ENCODE results near the gene CAMK2D.

DNA sequence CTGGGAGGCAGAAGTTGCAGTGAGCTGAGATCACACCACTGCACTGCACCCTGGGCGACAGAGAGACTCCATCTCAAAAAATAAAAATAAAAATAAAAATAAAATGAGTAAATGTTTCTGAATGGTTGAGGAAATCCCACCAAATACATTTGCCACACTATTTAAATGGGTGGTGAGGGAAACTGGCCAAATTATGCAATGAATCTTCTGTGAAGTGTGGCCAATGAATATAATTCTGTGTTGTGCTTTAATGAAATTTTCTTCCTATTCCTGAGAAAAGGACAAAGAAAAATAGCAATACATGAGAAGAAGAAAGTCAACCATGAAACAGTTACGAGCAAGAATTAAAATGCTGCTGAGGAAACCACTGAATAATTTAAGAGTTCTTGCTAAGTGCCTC lies 69.9 kb downstream of the CAMK2D start:
- TF ChIP-seq TAF1 (IDR thresholded peaks at IDR 0.05; ENCODE audit: low read depth, low read length), result no peak
- no peak for TF ChIP-seq POLR2A (IDR thresholded peaks at IDR 0.05; ENCODE audit: low read depth, low read length)
